UCSD-AML1 (cell line): ENCODE results near the gene DNM1.
"Not testable (repeated sequence)": the region's sequence is repeated elsewhere in the genome, so short reads cannot be mapped to it uniquely, and the experiment has no call there.

Source experiments
- DNase-seq: peaks from one replicate; lab custom pipeline; 2025; ENCODE audit not compliant: unreplicated experiment; lab: John Stamatoyannopoulos, UW

DNM1 gene

DNA sequence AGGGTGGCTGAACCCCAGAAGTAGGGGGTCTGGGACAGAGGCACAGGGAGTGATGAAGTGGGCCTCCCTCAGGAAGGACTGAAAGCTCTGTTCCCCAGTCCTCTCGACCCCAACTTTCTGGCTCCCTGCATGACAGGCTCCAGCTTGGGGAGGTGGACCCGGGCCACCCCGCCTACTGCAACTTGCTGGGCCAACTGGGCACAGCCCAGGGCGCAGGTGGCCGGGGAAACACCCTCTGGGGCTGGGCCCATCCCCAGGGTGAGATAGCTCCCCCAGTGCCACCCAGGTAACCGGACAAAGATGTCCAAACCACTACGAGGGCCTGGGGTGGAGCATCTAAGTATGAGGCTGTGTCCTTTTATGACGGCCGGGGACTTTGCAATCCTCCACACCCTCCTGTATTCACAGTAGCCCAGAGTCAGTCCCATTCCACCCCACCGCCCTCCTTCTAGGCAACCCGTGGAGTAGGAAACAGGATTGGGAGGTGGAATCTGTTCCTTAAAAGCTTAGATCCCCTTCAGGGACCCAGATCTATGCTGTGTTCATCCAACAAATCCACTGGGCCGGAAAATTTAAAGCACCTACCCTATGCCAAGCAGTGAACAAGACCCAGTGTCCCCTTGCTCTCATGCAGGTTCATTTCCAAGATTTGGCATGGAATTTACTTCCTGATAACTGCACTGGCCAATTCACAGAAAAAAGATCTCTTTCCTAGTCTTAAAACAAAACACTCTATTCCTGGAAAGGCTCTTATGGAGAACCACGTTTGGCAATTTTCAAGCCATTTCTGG lies 19.9 kb downstream of the DNM1 start:
- no peak for DNase-seq

DNA sequence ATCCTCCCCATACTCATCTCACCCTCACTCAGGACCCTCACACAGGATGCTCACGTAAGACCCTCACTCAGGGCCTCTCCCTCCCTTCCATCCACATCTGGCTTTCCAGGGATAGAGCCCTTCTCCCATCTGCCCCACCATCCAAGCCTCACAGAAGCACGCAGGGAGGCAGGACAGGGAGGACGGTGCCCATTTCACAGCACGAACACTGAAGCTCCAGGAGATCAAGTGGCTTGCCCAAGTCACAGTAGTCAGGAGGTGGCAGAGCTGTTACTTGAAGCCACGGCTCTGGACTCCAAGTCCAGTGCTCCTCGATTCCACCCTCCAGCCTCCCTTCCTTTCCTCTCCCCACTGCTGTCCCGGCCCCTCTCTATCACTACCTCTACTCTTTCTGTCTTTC lies 21.7 kb downstream of the DNM1 start:
- DNase-seq, result no peak

DNA sequence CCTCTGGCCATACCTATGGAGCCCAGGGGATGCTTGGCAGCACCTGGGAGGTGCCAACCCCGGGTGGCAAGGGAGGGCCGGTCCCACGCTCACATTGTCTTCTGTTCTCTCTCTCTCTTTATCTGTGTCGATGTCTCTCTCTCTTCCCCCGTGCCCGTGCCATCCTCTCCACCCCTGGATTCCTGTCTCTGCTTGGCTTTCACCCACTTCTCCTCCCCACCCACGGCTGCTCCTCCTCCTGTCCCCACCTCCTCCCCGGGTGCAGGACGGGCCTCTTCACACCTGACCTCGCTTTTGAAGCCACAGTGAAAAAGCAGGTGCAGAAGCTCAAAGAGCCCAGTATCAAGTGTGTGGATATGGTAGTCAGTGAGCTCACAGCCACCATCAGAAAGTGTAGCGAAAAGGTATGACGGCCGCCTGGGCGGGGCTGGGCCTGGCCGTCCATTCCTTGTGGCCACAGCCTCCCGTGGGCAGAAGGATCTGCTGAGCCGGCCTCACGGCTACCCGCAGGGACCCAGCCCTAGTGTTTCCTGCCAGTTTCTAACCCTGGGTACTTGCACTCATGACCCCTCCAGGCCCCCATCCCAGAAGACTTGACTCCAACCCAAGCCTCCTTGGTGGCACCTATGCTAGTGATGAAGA lies 22.7 kb downstream of the DNM1 start:
- DNase-seq, result no peak

DNA sequence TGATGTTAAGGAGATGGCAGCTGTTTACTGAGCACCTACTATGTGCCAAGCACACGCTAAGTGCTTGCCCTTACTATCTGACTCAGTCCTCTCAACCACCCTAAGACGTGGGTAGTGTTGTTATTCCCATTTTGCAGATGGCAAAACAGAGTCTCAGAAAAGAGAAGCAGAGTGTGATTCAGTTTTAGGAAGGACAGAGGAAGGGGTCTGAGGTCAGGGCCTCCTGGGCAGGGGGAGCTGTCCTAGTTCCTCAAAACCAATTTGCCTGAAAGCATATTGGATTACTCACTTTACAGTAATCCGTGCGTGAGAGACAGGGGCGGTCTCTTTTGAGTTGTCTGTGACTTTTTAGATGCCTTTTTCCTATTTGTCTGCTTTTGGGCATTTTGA lies 23.2 kb downstream of the DNM1 start:
- no peak for DNase-seq

DNA sequence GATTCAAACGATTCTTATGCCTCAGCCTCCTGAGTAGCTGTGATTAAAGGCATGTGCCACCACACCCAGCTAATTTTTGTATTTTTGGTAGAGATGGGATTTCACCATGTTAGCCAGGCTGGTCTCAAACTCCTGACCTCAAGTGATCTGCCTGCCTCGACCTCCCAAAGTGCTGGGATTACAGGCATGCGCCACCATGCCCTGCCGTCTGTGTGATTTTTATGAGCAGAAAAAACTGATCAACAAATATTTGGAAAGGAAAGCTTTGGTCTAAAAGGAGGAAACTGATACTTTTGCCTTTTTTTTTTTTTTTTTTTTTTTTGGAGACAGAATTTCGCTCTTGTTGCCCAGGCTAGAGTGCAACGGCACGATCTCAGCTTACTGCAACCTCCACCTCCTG lies 27.7 kb downstream of the DNM1 start:
- not testable (repeated sequence) for DNase-seq

DNA sequence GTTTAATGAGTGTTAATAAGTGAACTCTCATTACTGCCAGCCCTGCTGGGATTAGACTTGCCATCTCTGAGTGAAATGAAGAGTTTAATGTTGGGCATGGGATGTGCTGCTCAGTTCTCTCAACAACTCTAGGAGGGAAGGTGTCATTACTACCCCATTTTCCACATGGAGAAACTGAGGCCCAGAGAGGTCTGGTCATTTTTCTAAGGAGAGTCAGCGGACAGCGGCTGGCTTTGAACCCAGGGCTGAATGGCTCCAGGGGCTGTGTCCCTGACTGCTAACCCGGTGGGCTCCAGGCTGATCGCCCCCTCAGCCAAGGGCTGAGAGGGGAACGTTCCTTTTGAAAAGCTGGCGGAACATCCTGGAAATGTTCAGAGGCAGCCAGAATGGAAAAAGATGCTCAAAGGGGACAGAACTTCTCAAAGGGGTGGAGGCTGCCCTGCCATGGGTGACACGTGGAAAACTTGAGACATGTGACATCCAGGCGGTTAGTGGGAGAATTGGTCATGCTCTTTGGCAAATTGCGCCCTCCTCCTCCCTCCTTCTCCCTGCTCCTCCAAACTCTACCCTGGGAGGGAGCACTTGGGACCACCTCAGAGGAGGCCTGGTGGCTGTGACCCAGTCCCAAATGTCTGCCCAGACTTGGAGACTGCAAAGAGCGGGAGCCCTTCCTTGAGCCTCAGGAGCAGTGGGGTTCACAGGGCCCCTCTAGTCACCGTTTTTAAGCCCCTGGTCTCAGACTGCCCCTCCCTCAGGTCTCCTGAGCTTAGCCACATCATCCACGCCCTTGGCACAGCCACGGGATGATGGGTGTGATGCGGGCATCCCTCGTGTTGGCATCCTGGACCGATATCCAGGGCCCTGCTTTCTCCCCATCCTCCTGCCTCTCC lies 28.7 kb downstream of the DNM1 start:
- no peak for DNase-seq

DNA sequence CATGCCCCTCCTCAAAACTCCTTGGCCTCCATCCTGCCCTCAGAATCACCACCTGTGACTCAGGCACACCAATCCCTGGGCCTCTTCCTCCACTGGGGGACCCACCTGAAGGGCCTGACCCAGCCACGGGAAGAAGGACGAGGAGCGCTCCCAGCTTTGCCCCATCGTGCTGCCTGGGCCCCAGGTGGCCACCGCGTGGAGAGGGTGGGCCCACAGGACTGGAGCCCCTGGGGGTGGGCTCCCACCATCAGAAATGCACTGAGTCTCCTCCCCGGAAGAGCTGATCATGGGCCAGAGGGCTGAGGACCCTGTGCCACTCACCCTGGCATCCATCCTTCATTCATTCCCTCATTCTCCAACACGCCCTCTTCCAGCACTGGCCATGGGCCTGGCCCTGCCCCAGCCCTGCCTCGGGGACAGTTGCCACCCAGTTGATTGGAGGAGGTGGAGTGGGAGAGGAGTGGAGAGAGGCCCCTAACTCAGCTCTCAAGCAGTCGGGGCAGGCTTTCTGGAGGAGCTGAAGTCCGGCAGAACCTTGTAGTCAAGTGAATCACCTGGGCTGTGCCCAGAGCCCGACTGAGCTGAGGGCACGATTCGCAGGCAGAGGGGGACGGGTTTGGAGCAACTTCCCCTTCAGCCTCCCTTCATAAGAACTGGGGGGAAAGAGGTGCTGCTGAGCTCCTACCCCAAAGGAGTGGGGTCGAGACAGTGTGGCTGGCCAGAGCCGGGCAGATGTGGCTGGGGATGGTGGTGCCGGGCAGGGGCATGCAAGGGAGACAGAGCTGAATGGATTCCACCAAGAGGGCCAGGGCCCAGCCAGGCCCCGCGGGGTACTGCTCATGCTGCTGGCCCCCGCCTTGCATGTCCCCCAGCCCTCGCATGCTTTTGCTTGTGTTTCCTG lies 29.6 kb downstream of the DNM1 start:
- no peak for DNase-seq

DNA sequence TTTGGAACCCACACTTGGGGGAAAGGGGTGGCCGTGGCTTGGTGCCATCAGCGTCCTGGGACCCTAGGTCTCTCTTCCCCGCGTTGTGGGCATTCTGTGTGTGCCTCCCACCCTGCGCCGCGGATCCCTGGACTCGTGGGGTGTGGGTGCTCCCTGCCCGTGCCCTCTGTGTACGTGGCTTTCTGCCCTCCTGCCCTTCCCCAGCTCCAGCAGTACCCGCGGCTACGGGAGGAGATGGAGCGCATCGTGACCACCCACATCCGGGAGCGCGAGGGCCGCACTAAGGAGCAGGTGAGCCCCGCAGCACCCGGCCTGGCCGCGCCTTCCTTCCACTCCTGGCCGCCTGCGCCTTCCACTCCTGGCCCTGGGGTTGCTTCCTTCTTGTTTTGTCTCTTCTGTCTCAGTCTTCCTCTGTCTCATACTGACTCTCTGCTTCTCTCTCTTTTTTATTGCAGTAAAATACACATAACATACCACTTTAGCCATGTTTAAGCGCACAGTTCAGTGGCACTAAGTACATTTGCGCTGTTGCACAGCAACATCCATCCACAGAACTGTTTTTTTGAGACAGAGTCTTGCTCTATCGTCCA lies 30.7 kb downstream of the DNM1 start:
- no peak for DNase-seq

DNA sequence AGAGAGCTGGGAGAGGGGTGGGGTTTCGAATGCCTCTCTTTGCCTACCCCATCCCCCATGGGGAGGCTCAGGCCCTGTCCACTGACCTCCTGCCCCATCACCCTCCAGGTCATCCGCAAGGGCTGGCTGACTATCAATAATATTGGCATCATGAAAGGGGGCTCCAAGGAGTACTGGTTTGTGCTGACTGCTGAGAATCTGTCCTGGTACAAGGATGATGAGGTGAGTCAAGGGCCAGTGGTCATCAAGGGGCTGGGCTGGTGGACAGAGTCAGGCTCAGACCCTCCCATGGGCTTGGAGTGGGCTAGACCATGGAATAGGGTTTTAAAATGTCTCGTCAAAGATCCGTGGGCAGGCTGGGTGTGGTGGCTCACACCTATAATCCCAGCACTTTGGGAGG lies 38.9 kb downstream of the DNM1 start:
- no peak for DNase-seq

DNA sequence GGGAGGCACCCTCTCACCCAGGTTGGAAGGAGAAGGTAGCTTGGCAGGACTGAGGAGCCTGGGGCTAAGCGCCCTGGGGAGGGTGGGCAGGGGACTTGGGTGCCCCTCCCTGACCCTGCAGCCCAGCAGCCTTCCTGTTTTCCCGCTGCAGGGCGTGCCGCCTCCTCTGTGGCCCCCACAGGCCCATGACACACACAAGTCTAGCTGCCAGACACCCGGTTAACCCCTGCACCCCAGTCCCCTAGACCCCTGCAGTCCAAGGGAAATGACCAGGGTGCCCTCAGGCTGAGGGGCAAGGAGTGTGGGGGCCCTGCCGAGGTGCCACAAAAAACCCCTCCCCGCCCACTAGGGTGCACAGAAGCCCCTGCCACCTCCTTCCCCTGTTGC lies 39.6 kb downstream of the DNM1 start:
- no peak for DNase-seq

DNA sequence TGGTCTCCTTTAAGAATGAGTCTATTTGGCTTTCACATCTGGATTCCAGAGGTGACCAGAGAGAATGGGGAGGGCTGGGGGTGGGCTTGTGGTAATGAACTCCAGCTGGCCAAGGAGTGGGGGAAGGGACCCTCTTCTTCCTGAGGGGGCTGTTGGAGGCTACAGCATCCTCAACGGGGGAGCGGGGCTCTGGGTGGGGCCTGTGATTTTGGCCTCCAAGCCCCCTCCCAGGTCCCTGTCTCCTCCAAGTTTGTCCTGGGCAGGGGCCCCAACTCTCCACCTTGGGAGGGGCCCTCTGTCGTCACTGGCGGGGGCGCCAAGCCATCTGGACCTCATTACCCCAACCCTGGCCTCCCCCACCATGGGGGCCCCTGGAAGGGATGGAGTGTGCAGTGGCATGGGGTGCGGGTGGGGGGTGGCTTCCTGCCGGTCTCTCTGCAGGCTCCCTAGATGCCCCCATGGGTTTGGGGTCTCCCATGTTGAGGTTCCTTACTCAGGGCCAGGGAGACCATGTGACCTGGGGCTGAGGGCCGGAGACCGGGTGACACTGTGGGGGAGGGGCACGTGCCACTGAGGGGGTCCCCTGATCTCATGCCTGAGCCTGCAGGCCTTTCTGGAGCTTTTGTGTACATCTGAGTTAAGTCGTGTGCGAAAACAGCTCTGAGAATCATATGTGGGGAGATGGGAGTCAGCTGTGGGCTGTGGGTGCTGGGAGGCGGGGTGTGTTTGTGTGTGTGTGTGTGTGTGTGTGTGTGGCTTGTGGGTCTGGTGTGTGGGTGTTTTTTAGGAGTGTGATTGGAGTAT lies 40.2 kb downstream of the DNM1 start:
- no peak for DNase-seq

DNA sequence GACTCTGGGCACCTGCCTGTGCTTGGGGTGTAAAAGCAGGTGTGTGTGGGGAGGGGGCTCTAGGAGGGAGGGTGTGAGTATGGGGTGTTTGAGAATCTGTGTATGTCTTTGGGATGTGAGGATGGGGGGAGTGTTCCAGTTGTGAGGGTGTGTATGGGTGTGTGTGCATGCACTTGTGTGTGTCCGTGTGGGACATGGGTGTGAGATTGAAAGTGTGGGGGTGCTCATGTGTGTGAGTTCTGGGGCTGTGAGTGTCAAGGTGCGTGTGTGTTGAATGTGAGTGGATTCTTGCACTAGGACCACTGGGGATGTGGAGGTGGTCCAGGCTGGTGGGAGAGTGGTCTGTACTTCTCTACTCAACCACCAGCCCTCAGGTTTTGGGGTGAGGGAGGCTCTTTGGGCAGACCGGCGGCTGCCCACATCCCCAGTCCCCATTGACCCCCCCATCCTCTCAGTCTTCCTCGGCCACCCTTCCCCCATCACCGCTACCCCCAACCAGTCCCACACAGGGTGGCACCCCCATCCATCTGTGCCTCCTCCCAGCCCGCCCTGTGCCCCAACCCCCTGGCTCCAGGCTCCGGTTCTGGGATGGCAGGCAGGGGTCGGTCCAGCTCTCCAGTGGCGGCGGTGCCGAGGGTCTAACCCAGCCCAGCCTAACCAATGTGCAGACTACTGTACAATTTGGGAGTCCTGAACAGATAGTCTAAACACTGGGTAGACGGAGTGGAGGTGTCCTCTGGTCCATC lies 41.1 kb downstream of the DNM1 start:
- DNase-seq, result no peak

DNA sequence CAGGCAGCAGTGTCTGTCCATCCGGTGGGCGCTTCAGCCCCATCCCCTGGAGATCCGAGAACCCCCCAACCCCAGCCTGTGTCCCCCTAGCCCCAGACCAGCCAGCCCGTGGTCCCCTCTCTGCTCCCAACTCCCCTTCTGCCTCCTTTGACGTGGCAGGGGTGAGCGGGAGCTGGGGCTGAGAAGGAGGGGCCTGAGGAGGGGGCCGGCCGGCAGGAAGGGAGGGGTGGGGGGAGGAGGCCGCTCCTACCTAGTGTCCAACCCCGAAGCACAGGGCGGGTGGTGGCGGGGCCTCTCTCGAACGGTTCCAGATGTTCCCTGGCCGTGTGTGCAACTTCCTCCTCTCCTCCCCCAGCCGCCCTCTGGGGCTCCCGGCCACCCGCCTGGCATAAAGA lies 41.7 kb downstream of the DNM1 start:
- DNase-seq, result peak; percentile 86

DNA sequence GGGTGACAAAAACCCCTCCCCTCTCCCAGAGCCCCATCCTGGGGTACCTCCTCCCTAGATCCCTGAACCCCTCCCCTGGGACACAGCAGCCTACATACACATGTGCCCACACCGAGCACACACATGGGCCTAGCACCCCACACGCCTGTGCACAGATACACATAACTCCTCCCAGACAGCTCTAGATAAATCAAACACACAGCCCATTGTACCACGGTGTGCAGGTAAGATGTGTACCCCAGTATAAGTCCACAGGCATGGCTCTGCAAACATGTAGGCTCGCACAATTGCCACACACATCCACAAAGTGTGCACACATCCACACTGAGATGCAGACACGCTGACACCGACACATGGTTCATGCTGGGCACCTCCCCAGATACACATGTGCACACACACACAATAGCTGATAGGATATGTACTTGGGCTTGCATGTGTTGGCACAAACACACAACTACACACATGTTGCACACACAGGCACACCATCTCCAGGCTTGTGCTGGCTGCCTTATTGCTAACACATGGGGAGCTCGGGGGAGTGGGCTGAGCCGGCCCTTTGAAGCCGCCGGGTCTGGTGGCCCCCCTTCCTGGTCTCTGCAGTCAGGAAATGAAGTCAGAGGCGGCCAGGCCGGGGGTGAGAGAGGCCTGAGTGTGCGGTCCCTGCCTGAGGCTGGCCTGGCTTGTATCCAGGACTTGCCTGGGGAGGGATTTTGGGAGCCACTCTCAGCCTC lies 42.4 kb downstream of the DNM1 start:
- DNase-seq, result peak; percentile 55

DNA sequence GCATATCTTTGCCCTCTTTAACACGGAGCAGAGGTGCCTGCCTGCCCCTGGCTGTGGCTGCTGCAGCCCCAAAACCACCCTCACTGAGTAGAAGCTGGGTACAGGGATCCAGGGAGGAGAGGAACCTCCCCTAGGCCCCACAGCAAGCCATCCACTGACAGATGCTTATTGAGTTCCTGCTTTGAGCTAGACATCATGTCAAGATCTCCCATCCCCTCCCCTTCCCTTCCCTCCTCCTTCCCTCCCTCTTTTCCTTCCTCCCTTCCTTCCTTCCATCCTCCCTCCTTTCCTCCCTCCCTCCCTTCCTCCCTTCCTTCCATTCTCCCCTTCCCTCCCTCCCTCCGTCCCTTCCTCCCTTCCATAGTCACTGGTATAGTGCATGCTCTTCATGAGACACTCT lies 43.3 kb downstream of the DNM1 start:
- no peak for DNase-seq

DNA sequence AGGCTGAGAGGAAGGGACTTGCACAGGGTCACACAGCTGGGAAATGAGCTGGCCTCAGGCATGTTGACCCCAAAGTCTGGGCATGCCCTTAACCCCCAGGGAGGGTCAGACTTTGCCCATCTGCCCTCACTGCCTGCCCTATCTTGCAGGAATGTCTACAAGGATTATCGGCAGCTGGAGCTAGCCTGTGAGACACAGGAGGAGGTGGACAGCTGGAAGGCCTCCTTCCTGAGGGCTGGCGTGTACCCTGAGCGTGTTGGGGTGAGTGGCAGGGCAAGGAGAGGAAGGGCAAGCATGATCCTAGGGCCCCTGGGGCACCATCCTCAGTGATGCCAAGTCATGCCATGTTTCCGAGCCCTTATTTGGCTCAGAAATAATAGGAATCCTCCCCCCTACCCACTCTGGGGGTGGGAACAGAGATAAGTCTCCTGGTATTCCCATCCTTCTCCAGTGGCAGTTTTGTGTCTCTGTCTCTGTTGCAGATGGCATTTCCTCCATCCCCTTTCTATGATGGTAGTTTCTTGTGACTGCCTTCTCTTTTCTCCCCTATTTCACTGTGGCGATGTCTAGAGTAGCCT lies 44.1 kb downstream of the DNM1 start:
- no peak for DNase-seq

DNA sequence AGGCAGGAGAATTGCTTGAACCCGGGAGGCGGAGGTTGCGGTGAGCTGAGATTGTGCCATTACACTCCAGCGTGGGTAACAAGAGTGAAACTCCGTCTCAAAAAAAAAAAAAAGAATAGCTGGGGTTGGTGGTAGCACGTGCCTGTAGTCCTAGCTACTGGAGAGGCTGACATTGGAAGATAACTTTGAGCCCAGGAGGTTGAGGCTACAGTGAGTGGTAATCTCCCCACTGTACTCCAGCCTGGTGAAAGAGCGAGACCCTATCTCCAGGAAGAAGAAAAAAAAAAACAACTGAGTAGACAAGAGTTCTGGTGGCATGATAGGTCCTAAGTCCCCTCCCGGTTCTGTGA lies 46.4 kb downstream of the DNM1 start:
- no peak for DNase-seq
